Right lobe of liver (tissue), 4 donors: ENCODE data around the gene BST2.

ENCODE experiments used
- CTCF ChIP-seq, 4 donors: fragments of 200-600 bp in 3 of 4; fragments of 450-650 bp in 1 of 4; IDR thresholded peaks; one replicate each; pipeline versions ENCODE4 v1.5.1 to v1.8.0; 2016 to 2022; ENCODE audit warnings: antibody characterized with exemption in 4 of 4, mild to moderate bottlenecking in 2 of 4
- POLR2A ChIP-seq: fragments of 450-650 bp; IDR thresholded peaks from one replicate; pipeline ENCODE4 v1.6.1; 2017; ENCODE audit warnings: antibody characterized with exemption, mild to moderate bottlenecking
- donor health status: DM: no; HTN: no; CAD: no.
- donor health status: DM: no; HTN: no; CAD: no.
- donor health status: DM: no; HTN: yes; CAD: no.

GRCh38 chr19:17406046-17406886 lies 836 bp upstream of the BST2 start:
- TF ChIP-seq CTCF (IDR thresholded peaks at IDR 0.05): no peak
- no peak for TF ChIP-seq POLR2A
